Gastroesophageal sphincter (tissue), 3 donors: ENCODE data around the gene LUC7L2.
"Not testable (repeated sequence)": the region's sequence is repeated elsewhere in the genome, so short reads cannot be mapped to it uniquely, and the experiment has no call there.

Experiments
- POLR2A ChIP-seq, 2 donors: fragments of 450-650 bp; IDR thresholded peaks; one replicate each; pipeline ENCODE4 v1.6.1; 2017; ENCODE audit warnings: antibody characterized with exemption in 2 of 2, mild to moderate bottlenecking in 2 of 2, moderate library complexity in 1 of 2
- POLR2AphosphoS5 ChIP-seq: sonication (generic); formaldehyde crosslinking; IDR thresholded peaks from one replicate; pipeline ENCODE4 v1.6.1; 2017; ENCODE audit warnings: antibody characterized with exemption
- TF ChIP-seq, protein P1 (sequence below), 4 experiments: fragments of 200-600 bp in 2 of 4; fragments of 450-650 bp in 2 of 4; sonication (generic) in 1 of 4; IDR thresholded peaks; one replicate each; pipeline ENCODE4 v1.5.1; 2017 to 2019; ENCODE audit warnings: antibody characterized with exemption in 4 of 4, mild to moderate bottlenecking in 2 of 4, moderate library complexity in 2 of 4

DNA sequence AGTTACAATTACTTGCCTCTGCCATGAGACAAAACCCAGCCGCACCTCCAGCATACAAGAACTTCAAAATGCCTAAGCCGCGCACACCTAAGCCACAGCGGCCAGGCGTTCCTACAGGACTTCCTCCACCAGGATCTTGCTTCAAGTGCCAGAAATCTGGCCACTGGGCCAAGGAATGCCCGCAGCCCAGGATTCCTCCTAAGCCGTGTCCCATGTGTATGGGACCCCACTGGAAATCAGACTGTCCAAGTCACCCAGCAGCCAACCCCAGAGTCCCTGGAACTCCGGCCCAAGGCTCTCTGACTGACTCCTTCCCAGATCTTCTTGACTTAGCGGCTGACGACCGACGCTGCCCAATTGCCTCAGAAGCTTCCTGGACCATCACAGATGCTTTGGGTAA is 103.7 kb downstream of the LUC7L2 start:
- TF ChIP-seq, protein P1, sequence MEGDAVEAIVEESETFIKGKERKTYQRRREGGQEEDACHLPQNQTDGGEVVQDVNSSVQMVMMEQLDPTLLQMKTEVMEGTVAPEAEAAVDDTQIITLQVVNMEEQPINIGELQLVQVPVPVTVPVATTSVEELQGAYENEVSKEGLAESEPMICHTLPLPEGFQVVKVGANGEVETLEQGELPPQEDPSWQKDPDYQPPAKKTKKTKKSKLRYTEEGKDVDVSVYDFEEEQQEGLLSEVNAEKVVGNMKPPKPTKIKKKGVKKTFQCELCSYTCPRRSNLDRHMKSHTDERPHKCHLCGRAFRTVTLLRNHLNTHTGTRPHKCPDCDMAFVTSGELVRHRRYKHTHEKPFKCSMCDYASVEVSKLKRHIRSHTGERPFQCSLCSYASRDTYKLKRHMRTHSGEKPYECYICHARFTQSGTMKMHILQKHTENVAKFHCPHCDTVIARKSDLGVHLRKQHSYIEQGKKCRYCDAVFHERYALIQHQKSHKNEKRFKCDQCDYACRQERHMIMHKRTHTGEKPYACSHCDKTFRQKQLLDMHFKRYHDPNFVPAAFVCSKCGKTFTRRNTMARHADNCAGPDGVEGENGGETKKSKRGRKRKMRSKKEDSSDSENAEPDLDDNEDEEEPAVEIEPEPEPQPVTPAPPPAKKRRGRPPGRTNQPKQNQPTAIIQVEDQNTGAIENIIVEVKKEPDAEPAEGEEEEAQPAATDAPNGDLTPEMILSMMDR (IDR thresholded peaks at IDR 0.05) = not testable (repeated sequence)
- TF ChIP-seq POLR2A (IDR thresholded peaks at IDR 0.05); POLR2AphosphoS5: not testable (repeated sequence)
